Keratinocyte (primary cell): ENCODE data around the gene ILK. TPM values are rescaled to one million over a fixed set of nuclear protein-coding genes. Genes with fewer than 3 reads are reported as not detected.

Source experiments
- DNase-seq: peaks from one replicate; pipeline ENCODE4 v3.0.0-alpha.2; 2011; ENCODE audit warnings: low read depth, missing footprints, low spot score
- FAIRE-seq: peaks from 2 replicates; lab custom pipeline; 2011; peaks lifted over from hg19 to GRCh38; lab: Jason Lieb, UNC
- H2AFZ ChIP-seq: 2 replicates; pipeline ENCODE4 v1.6.0; 2012; ENCODE audit warnings: low read length, control low read depth, inconsistent platforms; ENCODE audit not compliant: control insufficient read depth
- H3K27ac ChIP-seq: 2 replicates; pipeline ENCODE4 v1.5.1; 2011; ENCODE audit warnings: low read length; ENCODE audit not compliant: control insufficient read depth, insufficient read depth
- H3K27me3 ChIP-seq: 3 replicates; pipeline ENCODE4 v1.6.0; 2011; ENCODE audit warnings: low read length; ENCODE audit not compliant: control insufficient read depth, insufficient read depth; ENCODE audit errors: extremely low read depth
- H3K36me3 ChIP-seq, 2 experiments: 2 replicates in 1 of 2; 3 replicates in 1 of 2; pipeline ENCODE4 v1.5.1; 2011; ENCODE audit warnings: low read length in 2 of 2, mild to moderate bottlenecking in 1 of 2; ENCODE audit not compliant: control insufficient read depth in 2 of 2, insufficient read depth in 2 of 2; ENCODE audit errors: extremely low read depth in 1 of 2
- H3K4me1 ChIP-seq: 3 replicates; pipeline ENCODE4 v1.5.1; 2011; ENCODE audit warnings: low read length; ENCODE audit not compliant: control insufficient read depth, insufficient read depth; ENCODE audit errors: extremely low read depth
- H3K4me2 ChIP-seq: 3 replicates; pipeline ENCODE4 v1.6.0; 2011; ENCODE audit warnings: low read depth, low read length; ENCODE audit not compliant: control insufficient read depth, insufficient read depth; ENCODE audit errors: extremely low read depth
- H3K4me3 ChIP-seq, 3 experiments: fragments of 200-600 bp in 1 of 3; sonication (generic) in 1 of 3; 2 replicates in 2 of 3; 3 replicates in 1 of 3; pipeline ENCODE4 v1.5.1; 2011 to 2016; ENCODE audit warnings: low read length in 3 of 3, mild to moderate bottlenecking in 3 of 3, control low read depth in 2 of 3, inconsistent platforms in 1 of 3, low read depth in 1 of 3, mixed read lengths in 1 of 3, mixed run types in 1 of 3, moderate library complexity in 1 of 3; ENCODE audit not compliant: control insufficient read depth in 2 of 3, insufficient read depth in 2 of 3; ENCODE audit errors: extremely low read depth in 1 of 3
- H3K79me2 ChIP-seq: 2 replicates; pipeline ENCODE4 v1.6.0; 2012; ENCODE audit warnings: low read length; ENCODE audit not compliant: control insufficient read depth, insufficient read depth
- H3K9ac ChIP-seq: 3 replicates; pipeline ENCODE4 v1.6.0; 2011; ENCODE audit warnings: low read length; ENCODE audit not compliant: control insufficient read depth, insufficient read depth; ENCODE audit errors: extremely low read depth
- H3K9me1 ChIP-seq: 3 replicates; pipeline ENCODE4 v1.6.0; 2011; ENCODE audit warnings: low read length; ENCODE audit not compliant: control insufficient read depth, insufficient read depth; ENCODE audit errors: extremely low read depth
- H3K9me3 ChIP-seq: 2 replicates; pipeline ENCODE4 v1.5.1; 2012; ENCODE audit warnings: low read depth, low read length; ENCODE audit not compliant: control insufficient read depth
- H4K20me1 ChIP-seq: 3 replicates; pipeline ENCODE4 v1.6.0; 2011; ENCODE audit warnings: low read length; ENCODE audit not compliant: control insufficient read depth, insufficient read depth; ENCODE audit errors: extremely low read depth
- CTCF ChIP-seq, 3 experiments: IDR thresholded peaks in 1 of 3; conservative IDR thresholded peaks in 1 of 3; optimal IDR thresholded peaks in 1 of 3; 2 replicates in 2 of 3; 3 replicates in 1 of 3; pipeline versions ENCODE3 to v1.5.1; 2011; ENCODE audit warnings: low read length in 3 of 3, mild to moderate bottlenecking in 3 of 3, moderate library complexity in 2 of 3, control low read depth in 1 of 3, inconsistent platforms in 1 of 3; ENCODE audit not compliant: insufficient read depth in 2 of 3; ENCODE audit errors: extremely low read depth in 1 of 3
- EZH2 ChIP-seq: IDR thresholded peaks from one replicate; pipeline ENCODE4 v1.6.1; 2012; ENCODE audit warnings: inconsistent platforms, mild to moderate bottlenecking, low read length, moderate library complexity
- dilution Hi-C: fragments of 300-500 bp; cut with MboI; formaldehyde crosslinking; loops from one replicate; pipeline ENCODE4 v1.7.0; 2020; ENCODE audit warnings: low sequenced_read_pairs; ENCODE audit not compliant: extremely low pct_ligation_motif_present
- polyA plus RNA-seq, 5 experiments: library from polyadenylated mRNA; depleted of rRNA in 3 of 5; stranded (reverse) in 3 of 5; stranded (forward) in 1 of 5; unstranded in 1 of 5; fragments of >200 nt; gene quantifications; 1 replicate in 1 of 5; 2 replicates in 3 of 5; 3 replicates in 1 of 5; pipeline versions ENCODE4 v1.2.1 to v1.2.3, GENCODE V29; 2011 to 2012; ENCODE audit warnings: missing spikeins in 2 of 5, low read depth in 1 of 5, low replicate concordance in 1 of 5

ILK gene
- polyA plus RNA-seq, 1 donor (not counting 4 experiments of a cell fraction or from before 2014, with no cell fraction given), result 117 TPM

- Histone ChIP-seq H3K27me3 (no peaks in the 10 kb centered on the region), H2AFZ (no peak overlapping the region), H3K4me2 (no peak overlapping the region), H3K36me3 (no peaks in the 10 kb centered on the region), H3K27ac (no peak overlapping the region), H3K9ac (no peak overlapping the region), H3K4me1 (no peaks in the 10 kb centered on the region), H3K9me1 (no peaks in the 10 kb centered on the region), H3K4me3 (no peak overlapping the region), H3K9me3 (no peaks in the 10 kb centered on the region), H4K20me1 (no peaks in the 10 kb centered on the region), H3K79me2 (no peaks in the 10 kb centered on the region)
- DNase-seq, result no peak
- dilution Hi-C loops, result no loop called here
- TF ChIP-seq CTCF (optimal IDR thresholded peaks at IDR 0.05 in 1 of 3, IDR thresholded peaks at IDR 0.05 in 1 of 3, conservative IDR thresholded peaks at IDR 0.05 in 1 of 3; ENCODE audit: extremely low read depth in 1 of 3, insufficient read depth in 2 of 3, low read length in 3 of 3) (no peak), EZH2 (no peak)
- no peak for FAIRE-seq
Observed at GRCh38 chr11:6578134-6578533, 25.4 kb upstream of the ILK start.

GRCh38 chr11:6579681-6580080 is 23.9 kb upstream of the ILK start:
- no peak for DNase-seq
- TF ChIP-seq CTCF (optimal IDR thresholded peaks at IDR 0.05 in 1 of 3, IDR thresholded peaks at IDR 0.05 in 1 of 3, conservative IDR thresholded peaks at IDR 0.05 in 1 of 3; ENCODE audit: extremely low read depth in 1 of 3, insufficient read depth in 2 of 3, low read length in 3 of 3) (no peak), EZH2 (no peak)
- Histone ChIP-seq H3K4me1 (no peaks in the 10 kb centered on the region), H3K9me1 (no peaks in the 10 kb centered on the region), H3K27ac (no peak overlapping the region), H3K36me3 (no peaks in the 10 kb centered on the region), H3K9me3 (peaks cover 3% of the 10 kb centered on the region), H3K79me2 (no peaks in the 10 kb centered on the region), H3K4me3 (no peak overlapping the region), H3K27me3 (no peaks in the 10 kb centered on the region), H4K20me1 (no peaks in the 10 kb centered on the region), H3K9ac (no peak overlapping the region), H2AFZ (no peak overlapping the region), H3K4me2 (no peak overlapping the region)
- dilution Hi-C loops, result no loop called here
- no peak for FAIRE-seq
